Loucy (cell line): ENCODE results near the gene APEX1.
"Not testable (repeated sequence)": the region's sequence is repeated elsewhere in the genome, so short reads cannot be mapped to it uniquely, and the experiment has no call there.

Source experiments
- CTCF ChIP-seq: fragments of 200-600 bp; sonication (generic); conservative IDR thresholded peaks from 2 replicates; pipeline ENCODE4 v1.5.1; 2014; ENCODE audit warnings: mild to moderate bottlenecking, antibody characterized with exemption, low read length
- EZH2phosphoT487 ChIP-seq: fragments of 200-600 bp; IDR thresholded peaks from 2 replicates; pipeline ENCODE4 v1.6.1; 2018; ENCODE audit warnings: antibody characterized with exemption, mild to moderate bottlenecking, moderate library complexity, borderline replicate concordance

GRCh38 chr14:20506276-20506675, 51.2 kb downstream of the APEX1 start:
- not testable (repeated sequence) for TF ChIP-seq CTCF, EZH2phosphoT487
